HG03135 (cell line): ENCODE data around the gene THBS3.
"Not testable (repeated sequence)": the region's sequence is repeated elsewhere in the genome, so short reads cannot be mapped to it uniquely, and the experiment has no call there.

Source experiments
- ATAC-seq: cut with Tn5 transposase; IDR thresholded peaks from one replicate; pipeline ENCODE4 v1.9.1; 2021; ENCODE audit warnings: mild to moderate bottlenecking, moderate library complexity; ENCODE audit not compliant: unreplicated experiment

Gene THBS3

DNA sequence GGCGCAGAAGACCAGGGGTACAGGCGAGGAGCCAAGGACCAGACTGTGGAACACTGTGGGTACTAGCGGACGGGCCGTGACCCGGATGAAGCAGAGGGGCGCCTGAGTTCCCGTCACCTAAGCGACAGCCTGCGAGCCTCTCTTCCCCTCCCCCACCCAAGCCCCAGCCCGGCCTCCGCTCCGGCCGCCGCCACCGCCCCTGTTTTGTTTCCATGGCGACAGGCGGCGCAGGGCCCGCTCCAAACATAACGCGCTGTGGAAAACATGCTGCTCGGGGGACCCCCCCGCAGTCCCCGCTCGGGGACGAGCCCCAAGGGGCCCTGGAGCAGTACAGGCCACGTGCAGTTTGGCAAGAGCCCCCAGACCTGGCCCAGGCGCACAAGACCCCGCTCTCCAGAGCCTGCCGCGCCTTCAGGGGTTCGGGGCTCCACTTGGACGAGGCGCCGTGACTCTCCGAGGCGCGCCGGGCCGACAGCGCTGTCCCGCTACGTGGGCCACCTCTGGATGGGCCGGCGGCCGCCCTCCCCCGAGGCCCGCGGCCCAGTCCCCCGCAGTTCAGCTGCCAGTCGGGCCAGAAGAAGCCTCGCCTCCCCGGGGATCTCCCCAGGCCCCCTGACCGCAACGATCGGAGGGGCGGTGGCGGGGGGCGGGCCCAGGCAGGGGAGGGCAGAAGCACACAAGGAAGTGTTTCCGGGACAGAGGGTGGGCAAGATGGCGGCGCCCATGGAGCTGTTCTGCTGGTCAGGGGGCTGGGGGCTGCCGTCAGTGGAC is 1.0 kb upstream of the THBS3 start, which contains the start of gene MTX1:
MTX1 (plus strand) TSS at position 155 of the 771 bp plus-strand sequence; CDS start at position 265, 110 bp downstream.
- ATAC-seq: peak; percentile 71

DNA sequence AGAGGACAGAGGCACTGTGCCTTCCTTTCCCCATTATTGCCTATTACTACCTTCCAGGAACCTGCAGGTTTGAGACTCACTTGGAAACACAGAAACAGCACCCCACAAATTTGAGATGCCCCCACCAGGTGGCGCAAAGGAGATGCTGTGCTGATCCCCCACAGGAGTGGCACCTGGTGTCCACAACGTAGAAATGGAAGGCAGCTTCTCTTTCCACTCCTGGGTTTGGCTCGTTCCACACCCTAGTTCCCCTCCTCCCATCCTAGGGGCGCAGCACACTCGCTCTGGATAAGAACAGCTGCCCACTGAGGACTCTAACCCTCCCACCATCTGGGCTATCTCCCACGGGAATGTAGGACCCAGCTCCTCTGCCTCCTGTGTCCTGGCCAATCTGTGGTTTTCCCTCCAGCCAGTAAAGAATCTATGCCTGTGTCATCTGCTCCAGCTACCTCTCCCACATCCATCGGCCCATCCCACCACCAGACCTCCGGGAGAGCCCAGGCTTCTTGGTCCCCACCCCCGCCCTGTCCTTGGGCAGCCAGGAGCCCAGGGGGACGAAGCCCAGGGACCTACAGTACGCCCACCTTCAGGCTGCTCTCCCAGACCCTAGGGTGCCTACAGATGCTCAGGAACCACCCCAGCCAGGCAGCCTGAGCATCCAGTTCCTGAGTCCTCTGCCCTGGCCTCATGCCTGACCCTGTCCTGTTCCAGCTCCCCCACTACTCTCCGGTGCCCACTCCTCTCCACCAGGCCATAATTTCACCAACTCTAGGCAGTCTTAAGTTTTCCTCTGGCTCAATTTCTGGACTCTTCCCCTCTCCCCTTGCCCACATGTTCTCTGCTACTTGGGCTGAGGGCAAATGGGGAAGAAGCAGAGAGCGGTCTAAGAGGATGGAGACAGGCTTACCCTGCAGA is 549 bp downstream of the THBS3 start:
- ATAC-seq: peak; percentile 38

DNA sequence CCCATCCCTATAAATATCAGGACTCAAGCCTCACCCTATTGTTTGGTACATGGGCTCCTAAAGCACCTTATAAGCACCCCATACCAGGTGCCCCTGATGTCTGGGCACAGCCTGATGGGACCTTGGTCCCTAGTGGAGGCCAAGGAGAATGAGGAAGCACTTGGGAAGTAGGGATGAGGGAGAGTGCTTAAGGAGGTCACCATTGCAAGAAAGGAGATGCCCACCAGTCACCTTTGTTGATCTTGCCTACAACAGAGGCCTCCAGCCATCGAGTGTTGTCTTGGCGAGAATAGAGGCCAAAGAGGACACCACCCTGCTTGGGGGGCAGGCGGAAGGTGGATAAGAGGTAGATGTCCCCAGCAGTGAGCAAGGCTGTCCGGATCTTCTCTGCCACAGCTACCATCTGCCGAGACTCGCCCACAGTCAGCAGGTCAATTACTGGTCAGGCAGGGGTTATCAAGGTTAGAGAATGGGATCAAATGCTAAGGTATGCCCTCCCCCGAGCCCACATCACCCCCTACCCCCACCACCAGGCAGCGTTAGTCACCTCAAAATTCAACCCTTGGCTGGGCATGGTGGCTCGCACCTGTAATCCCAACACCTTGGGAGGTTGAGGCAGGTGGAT is 1.6 kb downstream of the THBS3 start:
- no peak for ATAC-seq

DNA sequence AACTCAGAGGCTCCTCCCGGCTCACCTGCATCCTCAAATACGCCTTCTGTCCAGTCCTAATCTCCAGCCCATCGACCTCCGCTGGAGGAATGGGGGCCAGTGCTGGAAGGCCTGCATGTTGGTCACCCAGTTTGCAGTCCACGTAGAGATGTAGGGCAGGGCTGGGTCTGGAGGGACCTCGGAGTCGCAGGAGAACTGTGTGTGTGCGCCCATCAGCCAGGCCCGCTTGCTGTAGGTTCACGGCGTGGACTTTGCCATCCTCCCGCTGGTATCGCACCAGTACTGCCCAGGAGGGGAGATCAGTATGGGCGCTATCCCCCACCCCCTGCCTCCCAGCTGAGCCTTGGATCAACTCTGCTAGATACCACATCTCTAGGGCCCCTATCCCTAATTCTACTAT is 2.7 kb downstream of the THBS3 start:
- ATAC-seq: no peak

DNA sequence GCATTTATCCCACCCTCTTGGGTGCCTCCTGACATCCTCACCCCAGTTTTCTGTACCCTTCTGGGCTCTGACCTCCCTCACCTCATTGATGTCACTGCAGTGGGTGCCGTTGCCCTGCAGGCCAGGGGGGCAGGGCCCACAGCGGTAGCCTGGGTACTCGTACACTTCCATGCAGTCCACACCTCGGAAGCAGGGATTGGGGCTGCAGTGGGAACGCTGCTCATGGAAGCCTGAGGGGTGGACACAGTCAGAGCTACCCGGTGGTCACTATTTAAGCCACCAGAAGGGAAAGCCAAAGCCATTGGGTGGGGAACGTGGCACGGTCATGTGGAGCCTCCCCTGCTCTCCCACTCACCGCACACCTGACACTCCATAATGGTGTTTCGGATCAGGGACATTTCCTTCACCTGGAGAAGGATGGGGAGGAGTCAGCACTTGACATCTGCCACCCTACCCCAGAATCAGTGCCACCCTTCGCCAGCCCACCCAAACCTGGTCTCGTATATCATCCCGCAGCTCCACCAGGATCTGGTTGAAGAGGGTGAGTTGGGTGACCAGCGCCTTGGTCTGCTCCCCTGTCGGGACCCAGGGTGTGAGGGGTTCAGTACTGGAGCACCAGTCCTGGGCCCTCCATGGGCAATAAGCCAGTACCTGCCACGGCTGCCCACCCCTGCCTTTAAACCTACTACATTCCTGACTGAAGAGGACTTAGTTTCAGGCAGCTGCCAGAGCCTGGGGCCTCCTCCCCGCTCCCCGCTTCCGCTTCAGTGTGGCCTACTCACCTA is 4.8 kb downstream of the THBS3 start:
- ATAC-seq: no peak

DNA sequence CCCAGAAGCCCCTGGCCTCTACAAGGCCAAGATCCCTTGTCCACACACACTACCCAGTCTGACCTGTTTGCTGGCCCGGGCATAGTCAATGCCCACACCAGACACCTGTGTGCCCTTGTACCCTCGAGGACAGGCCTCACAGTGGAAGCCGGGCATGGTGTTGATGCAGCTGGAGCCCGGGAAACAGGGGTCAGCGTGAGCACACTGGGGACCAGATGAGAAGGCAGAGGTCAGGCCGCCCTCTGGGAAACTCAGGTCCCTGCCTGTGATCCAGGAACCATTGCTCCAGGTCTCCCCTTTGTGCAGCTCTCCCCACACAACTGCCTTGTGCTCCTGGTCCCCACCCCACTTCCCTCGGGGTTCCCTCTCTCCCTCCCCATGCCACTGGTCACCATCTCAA is 5.5 kb downstream of the THBS3 start:
- ATAC-seq: no peak

DNA sequence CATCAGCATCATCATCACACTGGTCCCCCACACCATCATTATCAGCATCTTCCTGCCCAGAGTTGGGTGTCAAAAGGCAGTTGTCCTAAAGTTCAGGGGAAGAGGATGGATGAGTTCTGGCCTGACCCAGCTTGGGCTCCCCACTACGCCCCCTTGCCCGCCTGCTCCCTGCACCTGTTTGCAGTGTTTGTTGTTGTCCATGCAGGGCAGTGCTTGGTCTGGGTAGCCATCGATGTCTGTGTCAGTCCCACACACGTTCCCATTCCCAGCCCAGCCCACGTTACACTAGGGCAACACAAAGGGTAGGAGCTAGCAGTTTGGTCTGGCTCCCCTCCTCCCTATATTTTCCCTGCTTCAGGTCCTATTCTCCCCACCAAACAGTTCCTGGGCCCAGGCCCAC is 6.8 kb downstream of the THBS3 start:
- no peak for ATAC-seq

DNA sequence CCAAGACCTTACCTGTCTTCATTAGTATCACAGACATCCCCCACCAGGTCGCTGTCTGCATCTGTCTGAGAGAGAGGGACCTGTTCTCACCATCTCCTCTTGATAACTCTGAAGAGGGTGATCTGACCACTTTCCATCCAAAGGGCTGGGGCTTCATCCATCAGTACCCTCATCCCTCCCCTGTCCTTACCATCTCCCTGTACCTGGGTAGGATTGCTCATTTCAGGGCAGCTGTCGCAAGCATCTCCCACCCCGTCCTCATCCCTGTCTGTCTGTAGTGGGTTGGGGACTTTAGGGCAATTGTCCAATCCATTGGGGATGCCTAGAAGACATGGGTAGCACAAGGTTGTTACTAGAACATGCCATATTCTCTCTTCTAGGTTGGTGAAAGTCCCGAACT is 7.9 kb downstream of the THBS3 start:
- no peak for ATAC-seq

DNA sequence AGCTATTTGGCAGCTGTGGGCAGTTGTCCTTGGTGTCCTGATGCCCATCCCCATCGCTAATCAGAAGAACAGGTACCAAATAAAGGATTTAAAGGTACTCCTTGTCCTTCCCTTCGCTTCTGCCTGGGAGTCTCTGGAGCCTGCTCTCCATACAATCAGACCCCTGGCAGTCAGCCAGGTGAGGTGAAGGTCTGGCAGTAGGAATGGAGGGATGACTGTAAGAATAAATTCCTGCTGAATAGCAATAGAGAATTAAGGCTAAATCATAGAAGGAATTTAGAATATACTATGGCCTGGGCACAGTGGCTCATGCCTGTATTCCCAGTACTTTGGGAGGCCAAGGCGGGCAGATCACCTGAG is 9.2 kb downstream of the THBS3 start:
- no peak for ATAC-seq

DNA sequence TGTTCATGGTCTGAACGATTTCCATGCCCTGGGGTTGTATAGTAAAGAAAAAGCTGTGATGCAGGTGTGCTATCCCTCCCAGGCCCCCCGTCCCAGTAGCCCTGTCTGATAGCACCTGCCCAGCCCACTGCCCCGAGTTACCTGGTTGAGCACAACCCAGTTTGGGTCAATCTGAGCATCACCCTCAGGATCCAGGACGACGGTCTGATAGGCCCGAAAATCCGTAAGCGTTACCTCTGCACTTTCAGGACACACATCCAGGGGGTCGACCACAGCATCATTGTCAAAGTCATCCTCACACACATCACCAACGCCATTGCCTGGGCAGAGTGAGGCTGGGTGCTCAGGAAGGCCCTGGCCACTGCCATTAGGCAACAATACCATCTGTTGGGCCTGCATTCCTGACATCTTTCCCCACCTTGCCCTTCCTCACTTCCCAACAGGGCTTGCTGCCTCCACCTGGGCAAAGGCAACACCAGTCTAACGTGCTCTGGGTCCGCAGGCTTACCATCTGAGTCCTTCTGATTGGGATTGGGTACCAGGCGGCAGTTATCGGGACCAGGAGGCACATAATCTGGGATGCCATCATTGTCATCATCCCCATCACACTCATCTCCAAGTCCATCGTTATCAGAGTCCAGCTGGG is 9.7 kb downstream of the THBS3 start:
- no peak for ATAC-seq

DNA sequence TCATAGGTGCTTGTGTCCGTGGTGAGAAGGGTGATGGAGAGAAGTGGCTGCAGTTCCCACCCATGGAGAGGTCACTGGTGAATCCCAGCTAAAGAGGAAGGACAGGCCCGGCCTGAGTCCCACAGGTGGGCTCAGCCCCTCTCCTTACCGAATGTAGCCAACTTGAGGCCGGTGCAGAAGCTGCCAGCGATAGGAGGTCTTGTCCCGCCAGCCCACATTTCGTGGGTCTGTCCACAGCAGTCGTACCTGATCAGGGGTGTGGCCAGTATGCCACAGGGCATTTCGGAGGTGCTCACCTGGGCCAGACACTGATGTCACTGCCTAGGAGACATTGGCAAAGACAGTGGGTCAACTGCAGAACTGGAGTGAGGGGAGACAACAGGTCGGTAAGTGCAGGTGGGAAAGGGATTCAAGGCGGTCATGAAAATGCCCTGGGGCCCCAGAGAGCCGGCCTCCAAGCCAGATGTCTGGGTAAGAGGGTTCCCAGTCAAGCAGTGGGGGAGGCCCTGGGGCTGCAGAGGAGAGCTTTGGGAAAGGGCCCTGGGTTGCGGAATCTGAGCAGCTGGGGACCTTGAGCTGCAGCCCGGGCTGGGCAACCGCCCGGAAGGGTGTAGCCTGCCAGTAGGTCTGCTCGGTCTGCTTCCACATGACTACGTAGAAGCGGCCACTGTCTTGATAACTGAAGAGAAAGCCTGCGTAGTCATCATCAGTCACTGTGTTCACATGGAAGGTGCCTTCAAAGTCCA is 10.6 kb downstream of the THBS3 start:
- no peak for ATAC-seq

DNA sequence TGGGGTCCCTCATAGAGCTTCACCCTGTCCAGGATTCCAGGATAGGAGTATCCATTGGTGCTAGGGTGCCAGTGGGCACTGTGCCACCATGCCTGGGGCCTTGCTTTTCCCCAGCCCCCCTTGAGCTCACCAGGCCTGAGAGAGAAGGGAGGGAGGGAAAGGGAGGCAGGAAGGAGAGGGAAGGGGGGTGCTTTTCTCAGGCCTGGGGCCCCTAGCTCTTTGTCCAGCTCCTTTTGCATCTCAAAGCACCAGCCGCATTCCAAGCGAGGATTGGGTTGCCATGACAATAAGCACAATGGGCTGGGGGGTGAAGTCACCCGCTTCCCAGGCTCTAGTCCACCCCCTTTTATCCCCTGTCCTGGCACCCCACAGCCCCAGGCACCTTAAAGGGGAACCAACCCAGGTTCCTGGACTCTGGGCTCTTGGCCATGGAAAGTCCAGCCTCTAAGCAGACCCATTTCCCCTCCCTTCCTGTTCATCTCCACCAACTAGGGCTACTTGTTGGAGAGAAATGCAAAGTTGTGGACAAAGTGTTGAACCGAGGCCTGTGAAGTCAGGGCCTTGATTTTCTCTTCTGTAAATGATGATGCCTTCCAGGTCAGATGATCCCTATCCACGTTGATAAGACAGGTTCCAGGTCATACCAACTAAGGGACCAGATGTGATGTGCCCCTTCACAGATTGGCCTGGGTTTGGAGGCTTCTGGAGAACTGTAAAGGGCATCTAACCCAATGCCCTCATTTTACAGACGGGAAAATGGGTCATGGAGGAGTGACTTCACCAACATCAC is 11.4 kb downstream of the THBS3 start:
- no peak for ATAC-seq

DNA sequence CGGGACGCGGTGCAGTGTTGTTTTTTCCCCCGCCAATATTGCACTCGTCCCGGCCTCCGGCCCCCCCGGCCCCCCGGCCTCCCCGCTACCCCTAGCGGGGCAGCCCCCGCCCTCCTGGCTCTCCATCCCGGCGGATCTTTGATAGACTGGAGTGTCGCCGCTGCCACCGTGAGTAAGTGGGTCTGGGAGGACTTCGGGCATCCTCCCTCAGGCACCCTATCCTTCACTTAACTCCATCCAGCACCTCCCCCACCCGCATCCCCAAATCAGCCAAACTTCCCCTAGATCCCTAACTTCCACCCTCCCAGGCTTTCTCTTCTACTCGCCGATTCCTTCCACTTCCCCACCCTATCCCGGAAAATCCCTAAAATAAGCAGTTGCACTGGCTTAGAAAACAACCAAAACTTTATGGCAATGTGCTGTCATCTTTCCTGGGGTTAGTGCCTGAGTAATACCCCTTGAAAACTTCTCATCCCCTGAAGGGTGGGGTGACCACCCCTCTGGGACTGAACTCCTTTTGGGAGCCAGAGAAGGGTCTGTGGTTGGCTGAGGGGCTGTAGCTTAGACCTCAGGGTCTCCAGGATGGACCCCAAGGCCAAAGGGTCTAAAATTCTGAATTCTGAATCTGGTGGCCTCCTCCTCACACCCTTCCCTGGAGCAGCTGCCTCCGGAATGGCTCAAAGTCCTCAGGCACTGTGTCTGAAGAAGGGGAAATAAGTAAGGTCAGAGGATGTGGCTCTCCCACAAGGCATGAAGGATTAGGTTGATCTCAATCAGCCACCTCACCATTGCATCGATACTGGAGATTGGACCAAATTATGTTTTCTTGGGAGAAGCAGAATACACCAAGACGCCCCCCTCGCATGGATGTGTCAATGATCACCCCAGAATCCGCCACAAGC is 12.2 kb downstream of the THBS3 start:
- no peak for ATAC-seq

DNA sequence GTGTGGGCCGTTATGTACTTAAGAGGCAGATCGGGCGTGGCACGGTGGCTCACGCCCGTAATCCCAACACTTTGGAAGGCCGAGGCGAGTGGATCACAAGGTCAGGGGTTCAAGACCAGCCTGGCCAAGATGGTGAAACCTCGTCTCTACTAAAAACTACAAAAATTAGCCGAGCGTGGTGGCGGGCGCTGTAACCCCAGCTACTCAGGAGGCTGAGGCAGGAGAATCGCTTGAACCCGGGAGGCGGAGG is 13.8 kb downstream of the THBS3 start:
- ATAC-seq: not testable (repeated sequence)

DNA sequence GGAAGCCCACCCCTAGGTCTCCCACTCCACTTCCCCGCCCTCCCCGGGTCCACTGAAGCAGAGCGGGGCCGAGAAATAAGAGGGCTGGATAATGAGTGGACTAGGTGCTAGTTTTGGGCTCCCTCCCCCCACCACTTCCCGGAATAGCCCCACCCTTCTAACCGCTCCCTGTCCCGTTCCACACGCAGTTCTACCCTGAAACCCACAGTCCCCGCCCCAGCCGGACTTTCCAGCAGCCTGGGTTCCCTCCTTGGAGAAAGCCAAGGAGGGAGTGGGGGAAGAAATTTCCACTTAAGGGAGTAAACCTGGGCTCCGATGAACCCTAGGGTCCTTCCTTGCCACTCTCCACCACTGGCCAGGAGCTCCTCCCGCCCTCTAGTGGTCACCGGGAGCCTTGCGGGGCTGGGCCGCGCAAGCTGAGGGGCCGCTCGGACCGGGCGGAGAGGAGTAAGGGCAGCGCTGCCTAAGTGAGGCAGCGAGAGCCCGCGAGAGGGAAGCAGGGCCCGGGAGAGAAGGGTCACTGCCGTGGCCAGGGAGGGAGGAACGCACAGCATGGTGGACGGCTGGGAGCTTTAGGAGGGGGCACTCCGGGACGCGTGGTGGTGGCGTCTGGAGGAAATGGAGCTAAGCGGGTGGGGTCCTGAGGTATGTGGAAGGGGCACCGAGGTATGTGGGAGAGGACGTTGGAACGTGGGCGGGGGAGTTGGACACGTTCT is 14.3 kb downstream of the THBS3 start:
- peak; percentile 61 for ATAC-seq

DNA sequence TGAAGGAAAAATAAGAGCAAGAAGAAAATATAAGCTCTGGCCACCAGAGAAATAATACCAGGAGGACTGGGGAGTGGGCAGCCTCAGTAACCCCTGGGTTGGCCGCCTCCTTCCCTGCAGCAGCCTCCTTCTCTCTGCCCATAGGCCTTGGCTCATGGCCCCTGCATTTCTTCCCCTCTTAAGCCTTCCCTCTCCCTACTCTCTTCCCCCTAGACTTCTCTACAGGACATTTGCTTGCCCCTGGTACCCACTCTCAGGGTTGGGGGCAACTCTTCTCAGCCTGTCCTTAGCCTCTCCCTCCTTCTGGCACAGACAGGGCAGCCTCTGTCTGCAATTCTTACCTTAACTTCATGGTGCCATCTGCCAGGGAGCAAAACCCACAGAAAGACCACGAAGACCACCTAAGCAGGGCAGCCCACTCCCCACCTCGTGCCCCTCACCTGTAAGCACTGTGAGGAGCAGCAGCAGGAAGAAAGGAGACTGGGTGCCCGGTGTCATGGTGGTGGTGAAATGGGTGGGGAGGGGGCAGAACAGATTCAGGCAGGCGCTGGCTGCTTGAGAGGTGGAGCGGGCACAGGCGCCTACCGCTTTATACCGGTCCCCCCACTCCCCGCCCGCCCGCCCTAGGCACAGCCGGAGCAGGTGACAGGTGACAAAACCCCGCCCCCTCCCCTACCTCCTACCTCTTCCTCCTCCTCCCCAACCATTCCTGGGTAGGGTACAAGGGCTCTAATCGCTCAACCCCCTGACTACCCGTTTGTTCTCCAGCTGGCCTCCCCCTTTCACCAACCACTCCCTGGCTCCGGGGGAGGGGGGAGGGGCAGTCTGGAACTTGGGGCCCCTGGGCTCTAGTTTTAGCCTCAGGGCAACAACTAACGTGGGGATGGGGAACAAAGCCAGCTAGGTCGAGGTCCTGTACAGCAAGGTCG is 15.1 kb downstream of the THBS3 start:
- ATAC-seq: no peak
